SH-SY5Y (cell line): ENCODE data around the gene IGFBP7.

Experiments used
- GATA2 ChIP-seq: IDR thresholded peaks from 2 replicates; pipeline ENCODE4 v1.6.1; 2011; ENCODE audit warnings: mild to moderate bottlenecking, low read depth, low read length
- GATA3 ChIP-seq: IDR thresholded peaks from 2 replicates; pipeline ENCODE4 v1.6.1; 2011; ENCODE audit warnings: low read depth, mild to moderate bottlenecking, low read length, moderate library complexity

- TF ChIP-seq GATA3 (no peak), GATA2 (no peak)
Measured at GRCh38 chr4:57081651-57082621, 28.2 kb downstream of the IGFBP7 start.
